Adrenal gland (tissue), 12 donors: ENCODE data around the gene SSH2. TPM values are rescaled to one million over a fixed set of nuclear protein-coding genes. Genes with fewer than 3 reads are reported as not detected.

ENCODE experiments used
- DNase-seq, 7 donors: peaks; one replicate each; pipeline ENCODE4 v3.0.0-alpha.2; 2019 to 2020
- H3K27ac ChIP-seq, 5 donors: fragments of 200-600 bp; sonication (generic) in 4 of 5; 1 replicate in 3 of 5; 2 replicates in 2 of 5; pipeline versions ENCODE4 v1.5.1 to v1.8.0; 2016 to 2020; ENCODE audit warnings: mild to moderate bottlenecking in 1 of 5
- H3K27me3 ChIP-seq: fragments of 200-600 bp; 2 replicates; pipeline ENCODE4 v1.8.0; 2021
- H3K36me3 ChIP-seq, 2 donors: fragments of 200-600 bp; replicated peaks in 1 of 2; 1 replicate in 1 of 2; 2 replicates in 1 of 2; pipeline versions ENCODE4 v1.5.1 to v1.8.0; 2018 to 2022
- H3K4me1 ChIP-seq, 2 donors: fragments of 200-600 bp; replicated peaks in 1 of 2; 1 replicate in 1 of 2; 2 replicates in 1 of 2; pipeline versions ENCODE4 v1.5.1 to v1.8.0; 2018 to 2021
- H3K4me3 ChIP-seq, 4 donors: fragments of 200-600 bp; sonication (generic) in 3 of 4; one replicate each; pipeline ENCODE4 v1.5.1; 2016 to 2018
- H3K9me3 ChIP-seq, 3 donors: fragments of 200-600 bp; sonication (generic) in 1 of 3; replicated peaks in 1 of 3; 1 replicate in 2 of 3; 2 replicates in 1 of 3; pipeline versions ENCODE4 v1.5.1 to v1.8.0; 2016 to 2021
- POLR2A ChIP-seq, 2 donors: fragments of 450-650 bp; IDR thresholded peaks; one replicate each; pipeline ENCODE4 v1.6.1; 2017; ENCODE audit warnings: antibody characterized with exemption in 2 of 2, mild to moderate bottlenecking in 2 of 2, moderate library complexity in 1 of 2
- WGBS, 4 donors: extraction: QIAGEN DNeasy Blood & Tissue Kit in 2 of 4; methylation state at CpG; one replicate each; pipeline versions ENCODE4 v1.1.5 to v1.1.7; 2013 to 2017; 5-methylcytosine and 5-hydroxymethylcytosine counted together
- intact Hi-C, 2 donors: fragments of 100-400 bp; cut with DNase I; formaldehyde crosslinking; loops; one replicate each; pipeline versions ENCODE4 v1.14.1 to v1.15.0; 2022 to 2023
- polyA plus RNA-seq, 3 donors: library from polyadenylated mRNA; stranded (reverse); fragments of 200-250 nt in 2 of 3; fragments of 350-450 nt in 1 of 3; fragmentation: Illumina TruSeq in 1 of 3; extraction: RNeasy Lipid Tissue Mini Kit (QIAGEN cat#74804) in 1 of 3; gene quantifications; one replicate each; pipeline ENCODE4 v1.2.3, GENCODE V29; 2013 to 2014
- total RNA-seq, 9 donors: library from RNA; depleted of rRNA in 4 of 9; stranded (reverse); fragments of >200 nt in 4 of 9; fragments of 120-200 nt in 1 of 9; fragmentation: NEBNext Ultra II Directional in 1 of 9; extraction: Animal tissue kit (Norgen Biotek cat#: 25700) in 1 of 9; gene quantifications; one replicate each; pipeline versions ENCODE4 v1.1.0 to v1.2.4, GENCODE V29; 2013 to 2023
- TF ChIP-seq, protein P1 (sequence below), 6 experiments: fragments of 450-650 bp in 4 of 6; fragments of 200-600 bp in 2 of 6; sonication (generic) in 1 of 6; IDR thresholded peaks; 1 replicate in 5 of 6; 2 replicates in 1 of 6; pipeline versions ENCODE4 v1.5.1 to v1.8.0; 2016 to 2021; ENCODE audit warnings: antibody characterized with exemption in 6 of 6, mild to moderate bottlenecking in 2 of 6, moderate library complexity in 1 of 6
- donor health status: healthy with polysubstance abuse.
- donor health status: Bipolar disorder and iron deficiency.
- donor health status: DM: yes; HTN: yes; CAD: no.
- donor health status: DM: no; HTN: no; CAD: no.
- donor health status: DM: no; HTN: no; CAD: no.
- donor health status: DM: yes; HTN: yes; CAD: no.

Gene SSH2
- total and polyA plus RNA-seq, 12 donors = 7.6 to 35.8 (median 20.8) TPM

DNA sequence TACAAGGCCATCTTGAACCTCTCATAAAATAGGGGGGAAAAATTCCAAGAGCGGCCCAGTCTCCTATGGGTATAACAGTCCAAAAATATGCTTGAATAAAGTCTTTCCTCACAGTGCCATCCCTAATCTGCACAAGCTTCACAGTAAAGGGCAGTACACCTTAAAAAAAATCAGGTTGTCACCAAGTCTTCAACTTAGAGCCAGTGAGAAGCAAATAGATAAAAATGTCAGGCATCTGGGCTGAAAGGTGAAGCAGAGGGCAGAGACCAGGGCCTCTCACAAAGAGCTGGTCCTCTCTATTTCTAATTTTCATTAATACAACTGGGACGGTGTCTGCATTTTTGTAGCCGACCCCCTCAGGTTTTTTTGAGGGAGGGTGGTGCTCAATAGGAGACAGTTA, 82.9 kb downstream of the SSH2 start:
- no peak for TF ChIP-seq POLR2A (IDR thresholded peaks at IDR 0.05)
- TF ChIP-seq, protein P1, sequence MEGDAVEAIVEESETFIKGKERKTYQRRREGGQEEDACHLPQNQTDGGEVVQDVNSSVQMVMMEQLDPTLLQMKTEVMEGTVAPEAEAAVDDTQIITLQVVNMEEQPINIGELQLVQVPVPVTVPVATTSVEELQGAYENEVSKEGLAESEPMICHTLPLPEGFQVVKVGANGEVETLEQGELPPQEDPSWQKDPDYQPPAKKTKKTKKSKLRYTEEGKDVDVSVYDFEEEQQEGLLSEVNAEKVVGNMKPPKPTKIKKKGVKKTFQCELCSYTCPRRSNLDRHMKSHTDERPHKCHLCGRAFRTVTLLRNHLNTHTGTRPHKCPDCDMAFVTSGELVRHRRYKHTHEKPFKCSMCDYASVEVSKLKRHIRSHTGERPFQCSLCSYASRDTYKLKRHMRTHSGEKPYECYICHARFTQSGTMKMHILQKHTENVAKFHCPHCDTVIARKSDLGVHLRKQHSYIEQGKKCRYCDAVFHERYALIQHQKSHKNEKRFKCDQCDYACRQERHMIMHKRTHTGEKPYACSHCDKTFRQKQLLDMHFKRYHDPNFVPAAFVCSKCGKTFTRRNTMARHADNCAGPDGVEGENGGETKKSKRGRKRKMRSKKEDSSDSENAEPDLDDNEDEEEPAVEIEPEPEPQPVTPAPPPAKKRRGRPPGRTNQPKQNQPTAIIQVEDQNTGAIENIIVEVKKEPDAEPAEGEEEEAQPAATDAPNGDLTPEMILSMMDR (IDR thresholded peaks at IDR 0.05) = no peak
- 91 to 98% (median 94%) methylated on average over 3 of the region's 3 CpGs for WGBS, 4 donors
- no peaks in the 10 kb centered on the region for H3K36me3 ChIP-seq
- intact Hi-C loops = no loop called here
- no peaks in the 10 kb centered on the region for H3K27me3 ChIP-seq
- H3K27ac ChIP-seq = no peak overlapping the region
- H3K4me1 ChIP-seq = no peaks in the 10 kb centered on the region
- no peak overlapping the region for H3K4me3 ChIP-seq
- no peaks in the 10 kb centered on the region for H3K9me3 ChIP-seq
- DNase-seq = no peak

DNA sequence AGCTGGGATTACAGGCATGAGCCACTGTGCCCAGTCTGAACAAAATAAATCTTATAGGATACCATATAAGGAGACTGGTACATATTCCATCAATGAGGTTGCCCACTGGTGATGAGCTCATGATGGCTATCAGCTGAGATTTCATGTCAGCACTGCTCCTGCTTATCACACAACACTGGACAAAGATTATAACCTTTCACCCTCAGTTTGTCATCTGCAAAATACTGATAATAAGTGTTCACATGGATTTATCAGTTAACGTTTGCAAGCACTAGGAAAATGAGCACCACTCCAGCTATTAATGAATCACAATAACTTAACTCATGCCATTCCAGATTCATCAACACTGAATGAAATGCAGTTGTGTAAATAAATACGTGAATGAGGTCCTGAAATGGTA, 83.7 kb downstream of the SSH2 start:
- no peaks in the 10 kb centered on the region for H3K4me1 ChIP-seq
- H3K27ac ChIP-seq = no peak overlapping the region
- intact Hi-C loops = no loop called here
- H3K4me3 ChIP-seq = no peak overlapping the region
- WGBS, 4 donors = 60 to 71% (median 64%) methylated on average over 2 of the region's 2 CpGs
- no peaks in the 10 kb centered on the region for H3K36me3 ChIP-seq
- no peaks in the 10 kb centered on the region for H3K9me3 ChIP-seq
- H3K27me3 ChIP-seq = no peaks in the 10 kb centered on the region
- DNase-seq = no peak
- TF ChIP-seq, protein P1 (IDR thresholded peaks at IDR 0.05) = no peak
- TF ChIP-seq POLR2A (IDR thresholded peaks at IDR 0.05) = no peak

DNA sequence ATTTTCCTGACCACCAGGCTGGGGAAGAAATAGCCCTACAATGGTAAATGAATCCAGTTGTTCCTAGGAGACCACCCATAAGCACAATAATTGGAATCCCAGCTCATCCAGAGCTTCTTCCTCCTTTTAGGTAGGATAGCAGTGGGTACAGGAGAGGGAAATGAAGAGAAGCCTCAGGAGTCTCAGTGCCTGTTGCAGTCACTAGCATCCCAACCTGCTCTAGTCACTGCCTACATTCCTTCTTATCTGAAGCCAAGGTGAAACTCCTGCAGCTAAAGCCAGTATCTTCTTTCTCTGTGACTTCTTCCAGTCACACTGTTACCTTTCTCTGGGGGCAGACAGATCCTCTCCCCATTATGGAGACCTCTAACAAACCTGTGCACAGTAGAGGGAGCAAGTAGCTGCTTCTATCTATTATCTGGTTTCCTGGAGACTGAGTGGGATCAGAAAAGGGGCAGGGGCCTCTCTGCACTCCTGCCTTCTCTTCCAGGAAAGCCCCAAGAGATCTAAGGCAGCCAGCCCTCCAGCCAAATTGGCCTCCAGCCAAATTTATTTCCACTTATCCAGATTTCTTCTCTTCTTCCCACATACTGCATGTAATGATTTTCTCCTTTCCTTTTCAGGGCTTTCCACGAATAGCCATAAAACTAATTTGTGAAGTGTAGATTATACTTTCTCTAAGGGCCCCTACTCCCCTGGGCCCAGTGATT, 85.5 kb downstream of the SSH2 start:
- intact Hi-C loops = no loop called here
- TF ChIP-seq, protein P1 (IDR thresholded peaks at IDR 0.05) = no peak
- no peak for TF ChIP-seq POLR2A (IDR thresholded peaks at IDR 0.05)
- Histone ChIP-seq H3K4me1 (no peaks in the 10 kb centered on the region), H3K27me3 (no peaks in the 10 kb centered on the region), H3K36me3 (no peaks in the 10 kb centered on the region), H3K9me3 (no peaks in the 10 kb centered on the region), H3K27ac (no peak overlapping the region), H3K4me3 (no peak overlapping the region)
- no peak for DNase-seq
- WGBS, 4 donors = 73 to 83% (median 78%) methylated on average over 1 of the region's 1 CpG

DNA sequence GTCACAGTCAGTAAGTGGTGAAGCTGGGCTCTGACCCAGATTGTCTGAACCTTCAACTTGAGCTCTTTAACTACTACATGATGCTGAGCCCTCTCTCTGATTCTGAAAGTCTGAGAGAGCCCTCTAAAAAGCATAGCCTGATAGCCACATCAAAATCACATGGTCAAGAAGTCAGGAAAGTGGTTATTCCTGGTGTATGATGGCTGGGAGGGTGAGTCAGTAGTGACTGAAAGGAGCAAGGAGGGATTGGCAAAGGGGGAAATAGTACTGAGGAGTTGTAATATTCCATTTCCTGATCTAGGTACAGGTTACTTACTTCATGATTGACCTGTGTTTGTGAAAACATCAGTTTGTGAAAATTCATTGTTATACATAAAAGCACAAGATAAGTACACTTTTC, 89.1 kb downstream of the SSH2 start:
- Histone ChIP-seq H3K36me3 (no peaks in the 10 kb centered on the region), H3K27ac (no peak overlapping the region), H3K9me3 (no peaks in the 10 kb centered on the region), H3K4me3 (no peak overlapping the region), H3K27me3 (no peaks in the 10 kb centered on the region), H3K4me1 (peaks cover 0 to 12% of the 10 kb centered on the region in 2 donors)
- intact Hi-C loops = no loop called here
- TF ChIP-seq, protein P1 (IDR thresholded peaks at IDR 0.05) = no peak
- no peak for TF ChIP-seq POLR2A (IDR thresholded peaks at IDR 0.05)
- DNase-seq = no peak
